ENCODE data around the gene CCDC160.

CCDC160 gene

DNA sequence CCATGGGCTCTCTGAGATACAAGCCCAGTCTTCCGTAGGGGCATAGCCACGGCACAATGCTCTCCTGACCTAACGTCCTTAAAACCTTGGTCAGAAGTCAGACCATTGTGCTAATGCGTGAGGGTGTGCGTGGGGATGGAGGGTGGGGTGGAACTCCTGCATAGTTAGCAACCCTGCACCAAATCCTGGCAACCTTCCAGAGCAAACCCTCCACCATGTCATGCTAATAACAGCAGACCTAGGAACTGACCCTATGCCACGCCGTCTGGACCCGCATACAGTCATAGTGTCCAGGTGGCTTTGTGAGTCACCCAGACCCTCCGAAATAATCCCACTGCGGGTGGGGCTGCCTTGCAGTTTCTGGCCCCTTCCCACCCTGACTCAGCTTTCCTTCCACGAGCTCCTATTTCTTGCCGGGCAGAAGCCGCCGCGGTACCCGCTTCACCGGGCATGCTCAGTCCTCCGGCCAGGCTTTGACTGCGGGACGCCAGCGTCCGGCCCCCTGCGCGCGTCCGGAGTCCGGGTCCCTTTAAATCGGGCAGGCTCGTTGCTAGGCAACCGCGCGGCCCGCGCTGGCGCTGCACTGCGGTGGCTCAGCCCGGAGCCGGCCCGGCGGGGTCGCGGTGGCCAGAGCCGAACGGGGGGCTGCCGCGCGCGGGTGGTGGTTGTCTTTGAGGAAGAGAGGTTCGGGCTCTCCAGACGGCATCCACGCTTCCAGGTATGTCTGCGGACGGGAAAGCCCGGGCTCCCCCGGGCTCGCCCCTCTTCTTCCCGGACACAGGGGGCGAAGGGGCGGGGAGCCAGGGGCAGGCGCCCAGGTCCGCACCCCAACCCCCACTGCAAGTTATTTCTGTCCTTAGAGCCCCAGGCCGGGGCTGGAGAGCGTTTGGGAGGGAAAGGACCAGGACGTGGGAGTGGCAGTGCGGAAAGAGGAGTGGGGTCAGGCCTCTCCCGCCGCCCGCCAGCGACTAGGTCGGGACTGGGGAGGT is at the start of gene CCDC160:
CCDC160 (plus strand) TSS at position 557 of the 989 bp plus-strand sequence. CDS start 7,619 bp downstream, outside the sequence.
- TF ChIP-seq EGR1 (IDR thresholded peaks at IDR 0.05) (no peak), FOXM1 (IDR thresholded peaks at IDR 0.05; ENCODE audit: borderline replicate concordance, low read depth) (no peak), TAF1 (IDR thresholded peaks at IDR 0.05; ENCODE audit: low read depth) (no peak)
- TF ChIP-seq, protein P1, sequence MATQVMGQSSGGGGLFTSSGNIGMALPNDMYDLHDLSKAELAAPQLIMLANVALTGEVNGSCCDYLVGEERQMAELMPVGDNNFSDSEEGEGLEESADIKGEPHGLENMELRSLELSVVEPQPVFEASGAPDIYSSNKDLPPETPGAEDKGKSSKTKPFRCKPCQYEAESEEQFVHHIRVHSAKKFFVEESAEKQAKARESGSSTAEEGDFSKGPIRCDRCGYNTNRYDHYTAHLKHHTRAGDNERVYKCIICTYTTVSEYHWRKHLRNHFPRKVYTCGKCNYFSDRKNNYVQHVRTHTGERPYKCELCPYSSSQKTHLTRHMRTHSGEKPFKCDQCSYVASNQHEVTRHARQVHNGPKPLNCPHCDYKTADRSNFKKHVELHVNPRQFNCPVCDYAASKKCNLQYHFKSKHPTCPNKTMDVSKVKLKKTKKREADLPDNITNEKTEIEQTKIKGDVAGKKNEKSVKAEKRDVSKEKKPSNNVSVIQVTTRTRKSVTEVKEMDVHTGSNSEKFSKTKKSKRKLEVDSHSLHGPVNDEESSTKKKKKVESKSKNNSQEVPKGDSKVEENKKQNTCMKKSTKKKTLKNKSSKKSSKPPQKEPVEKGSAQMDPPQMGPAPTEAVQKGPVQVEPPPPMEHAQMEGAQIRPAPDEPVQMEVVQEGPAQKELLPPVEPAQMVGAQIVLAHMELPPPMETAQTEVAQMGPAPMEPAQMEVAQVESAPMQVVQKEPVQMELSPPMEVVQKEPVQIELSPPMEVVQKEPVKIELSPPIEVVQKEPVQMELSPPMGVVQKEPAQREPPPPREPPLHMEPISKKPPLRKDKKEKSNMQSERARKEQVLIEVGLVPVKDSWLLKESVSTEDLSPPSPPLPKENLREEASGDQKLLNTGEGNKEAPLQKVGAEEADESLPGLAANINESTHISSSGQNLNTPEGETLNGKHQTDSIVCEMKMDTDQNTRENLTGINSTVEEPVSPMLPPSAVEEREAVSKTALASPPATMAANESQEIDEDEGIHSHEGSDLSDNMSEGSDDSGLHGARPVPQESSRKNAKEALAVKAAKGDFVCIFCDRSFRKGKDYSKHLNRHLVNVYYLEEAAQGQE (IDR thresholded peaks at IDR 0.05; ENCODE audit: low read depth), result no peak
- TF ChIP-seq, protein P2, sequence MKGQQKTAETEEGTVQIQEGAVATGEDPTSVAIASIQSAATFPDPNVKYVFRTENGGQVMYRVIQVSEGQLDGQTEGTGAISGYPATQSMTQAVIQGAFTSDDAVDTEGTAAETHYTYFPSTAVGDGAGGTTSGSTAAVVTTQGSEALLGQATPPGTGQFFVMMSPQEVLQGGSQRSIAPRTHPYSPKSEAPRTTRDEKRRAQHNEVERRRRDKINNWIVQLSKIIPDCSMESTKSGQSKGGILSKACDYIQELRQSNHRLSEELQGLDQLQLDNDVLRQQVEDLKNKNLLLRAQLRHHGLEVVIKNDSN (IDR thresholded peaks at IDR 0.05), result no peak

DNA sequence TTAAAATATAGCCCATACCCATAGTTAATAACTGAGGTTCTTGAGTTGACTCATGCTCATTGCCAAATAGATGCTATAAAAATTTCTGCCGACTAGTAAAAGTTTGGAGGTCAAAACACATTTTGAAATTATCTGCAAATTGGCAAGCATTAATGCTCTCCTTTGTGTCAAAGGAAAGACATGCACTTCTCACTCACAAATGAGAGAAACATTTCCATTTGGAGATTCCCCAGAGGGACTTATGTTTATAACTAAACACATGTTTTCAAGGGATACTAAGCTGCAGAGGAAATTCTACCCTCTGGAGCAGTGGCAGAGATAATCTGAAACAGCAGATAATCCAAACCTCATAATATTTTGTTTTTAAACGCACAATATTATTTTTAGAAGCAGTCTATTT is 45.7 kb upstream of the CCDC160 start:
- TF ChIP-seq CEBPB (IDR thresholded peaks at IDR 0.05) (no peak), TEAD4 (IDR thresholded peaks at IDR 0.05) (no peak), EP300 (IDR thresholded peaks at IDR 0.05; ENCODE audit: borderline replicate concordance) (no peak), CREB1 (IDR thresholded peaks at IDR 0.05; ENCODE audit: low read depth) (no peak), NFIC (IDR thresholded peaks at IDR 0.05) (no peak)
- TF ChIP-seq, protein P1 (IDR thresholded peaks at IDR 0.05; ENCODE audit: low read depth), result no peak

DNA sequence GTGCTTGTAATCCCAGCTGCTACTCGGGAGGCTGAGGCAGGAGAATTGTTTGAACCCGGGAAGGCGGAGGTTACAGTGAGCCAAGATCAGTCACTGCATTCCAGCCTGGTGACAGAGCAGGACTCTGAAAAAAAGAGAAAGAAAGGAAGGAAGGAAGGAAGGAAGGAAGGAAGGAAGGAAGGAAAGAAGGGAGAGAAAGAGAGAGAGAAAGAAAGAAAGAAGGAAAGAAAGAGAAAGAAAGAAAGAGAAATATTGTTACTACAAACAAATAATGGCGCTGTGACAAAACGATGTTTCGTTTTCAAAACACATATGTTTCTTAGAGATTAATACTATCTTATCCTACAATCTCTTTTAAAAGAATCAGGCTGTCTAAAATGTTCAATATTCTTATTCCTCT is 42.1 kb upstream of the CCDC160 start:
- TF ChIP-seq NFIC (IDR thresholded peaks at IDR 0.05) (no peak), ZBTB7A (IDR thresholded peaks at IDR 0.05; ENCODE audit: low read depth) (no peak), CREB1 (IDR thresholded peaks at IDR 0.05; ENCODE audit: low read depth) (no peak), EGR1 (IDR thresholded peaks at IDR 0.05) (no peak), CEBPB (IDR thresholded peaks at IDR 0.05) (no peak), RAD21 (IDR thresholded peaks at IDR 0.05; ENCODE audit: low read depth) (no peak), TAF1 (IDR thresholded peaks at IDR 0.05; ENCODE audit: low read depth) (no peak)
- TF ChIP-seq, protein P2 (IDR thresholded peaks at IDR 0.05), result no peak
- TF ChIP-seq, protein P1 (IDR thresholded peaks at IDR 0.05; ENCODE audit: low read depth), result no peak

DNA sequence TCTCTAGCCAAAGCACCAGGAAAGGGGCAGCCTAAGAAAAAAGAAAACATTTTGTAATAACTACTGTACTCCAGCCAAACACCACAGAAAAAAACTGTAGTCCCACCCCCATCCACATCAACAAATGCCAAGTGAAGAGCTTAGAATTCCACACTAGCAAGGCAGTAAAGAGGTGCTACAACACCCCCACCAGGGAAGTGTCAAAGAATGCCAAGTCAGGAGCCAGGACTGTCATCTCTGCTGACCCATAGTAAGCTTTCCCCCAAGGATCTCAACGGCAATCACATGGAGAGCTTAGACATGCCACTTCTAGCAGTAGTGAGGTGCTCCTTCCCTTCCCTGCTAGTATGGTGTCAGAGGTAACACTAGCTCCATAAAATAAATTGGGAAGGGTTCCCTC is 34.4 kb upstream of the CCDC160 start:
- TF ChIP-seq YY1 (IDR thresholded peaks at IDR 0.05; ENCODE audit: low read depth) (no peak), TAF1 (IDR thresholded peaks at IDR 0.05; ENCODE audit: low read depth) (no peak), NFIC (IDR thresholded peaks at IDR 0.05) (no peak), CEBPB (IDR thresholded peaks at IDR 0.05) (no peak), TCF12 (IDR thresholded peaks at IDR 0.05; ENCODE audit: low read depth) (no peak), EGR1 (IDR thresholded peaks at IDR 0.05) (no peak), FOXM1 (IDR thresholded peaks at IDR 0.05; ENCODE audit: borderline replicate concordance, low read depth) (no peak), CREB1 (IDR thresholded peaks at IDR 0.05; ENCODE audit: low read depth) (no peak), TEAD4 (IDR thresholded peaks at IDR 0.05) (no peak), RAD21 (IDR thresholded peaks at IDR 0.05; ENCODE audit: low read depth) (no peak), ZBTB7A (IDR thresholded peaks at IDR 0.05; ENCODE audit: low read depth) (no peak), EP300 (IDR thresholded peaks at IDR 0.05; ENCODE audit: borderline replicate concordance) (no peak)
- TF ChIP-seq, protein P1 (IDR thresholded peaks at IDR 0.05; ENCODE audit: low read depth), result no peak
- TF ChIP-seq, protein P2 (IDR thresholded peaks at IDR 0.05), result no peak
- TF ChIP-seq, protein P3, sequence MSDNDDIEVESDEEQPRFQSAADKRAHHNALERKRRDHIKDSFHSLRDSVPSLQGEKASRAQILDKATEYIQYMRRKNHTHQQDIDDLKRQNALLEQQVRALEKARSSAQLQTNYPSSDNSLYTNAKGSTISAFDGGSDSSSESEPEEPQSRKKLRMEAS (IDR thresholded peaks at IDR 0.05), result no peak
